Stimulated activated CD8-positive, alpha-beta memory T cell treated with anti-CD3 and anti-CD28 coated beads, Interleukin-12 subunit alpha, Interleukin-12 subunit beta, amount 100 ng/mL, for 4 hours (primary cell): ENCODE results near the gene KIF1B.
"Not testable (repeated sequence)": the region's sequence is repeated elsewhere in the genome, so short reads cannot be mapped to it uniquely, and the experiment has no call there.

ENCODE experiments used
- DNase-seq: peaks from one replicate; pipeline ENCODE4 v3.0.0-alpha.2; 2020; ENCODE audit warnings: low read depth

KIF1B gene

DNA sequence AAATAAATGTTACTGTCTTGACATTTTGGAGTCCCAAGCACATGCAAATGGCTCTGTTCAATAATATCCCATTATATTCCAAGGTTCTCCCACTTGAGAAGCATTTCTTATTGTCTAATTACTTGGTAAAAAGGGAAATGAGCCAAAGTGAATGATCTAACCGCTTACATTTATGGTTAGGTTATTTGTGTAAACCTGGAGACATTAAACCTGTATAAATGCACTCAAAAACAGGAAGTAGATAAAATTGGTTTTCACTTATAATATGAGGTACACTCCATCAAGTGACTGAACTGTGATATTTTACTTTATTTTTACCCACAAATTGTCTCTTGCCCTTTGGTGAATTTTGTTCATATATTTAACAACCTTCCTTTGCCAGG lies 26.8 kb downstream of the KIF1B start:
- DNase-seq = no peak

DNA sequence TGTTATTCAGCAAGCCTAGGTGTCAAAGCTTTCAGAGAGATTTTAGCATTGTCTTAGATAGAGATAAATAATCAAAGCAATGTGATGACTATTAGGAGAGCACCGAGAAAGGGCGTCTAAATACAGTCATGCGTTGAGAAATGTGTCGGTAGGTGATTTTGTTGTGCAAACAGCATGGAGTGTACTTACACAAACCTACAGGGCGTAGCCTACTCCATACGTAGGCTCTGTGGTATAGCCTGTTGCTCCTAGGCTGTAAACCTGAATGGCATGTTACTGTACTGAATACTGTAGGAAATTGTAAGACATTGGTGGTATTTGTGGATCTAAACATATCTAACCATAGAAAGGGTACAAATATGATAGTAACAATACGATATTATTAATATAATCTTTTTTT lies 31.8 kb downstream of the KIF1B start:
- no peak for DNase-seq

DNA sequence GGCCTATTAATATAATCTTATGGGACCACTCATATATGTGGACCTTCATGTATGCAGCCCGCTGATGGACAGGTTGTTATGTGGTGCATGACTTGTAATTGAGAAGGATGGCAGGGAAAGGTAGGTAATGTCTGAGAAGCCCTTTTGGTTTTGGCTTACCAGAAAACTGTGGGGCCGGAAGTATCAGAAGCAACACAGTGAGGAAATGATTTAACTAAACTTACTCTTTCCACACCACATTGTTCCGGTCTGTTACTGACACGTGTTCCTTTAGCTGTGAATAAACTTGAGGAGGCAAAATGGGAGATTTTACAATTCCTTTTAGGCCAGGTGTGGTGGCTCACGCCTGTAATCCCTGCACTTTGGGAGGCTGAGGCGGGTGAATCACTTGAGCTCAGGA lies 32.4 kb downstream of the KIF1B start:
- DNase-seq = no peak

DNA sequence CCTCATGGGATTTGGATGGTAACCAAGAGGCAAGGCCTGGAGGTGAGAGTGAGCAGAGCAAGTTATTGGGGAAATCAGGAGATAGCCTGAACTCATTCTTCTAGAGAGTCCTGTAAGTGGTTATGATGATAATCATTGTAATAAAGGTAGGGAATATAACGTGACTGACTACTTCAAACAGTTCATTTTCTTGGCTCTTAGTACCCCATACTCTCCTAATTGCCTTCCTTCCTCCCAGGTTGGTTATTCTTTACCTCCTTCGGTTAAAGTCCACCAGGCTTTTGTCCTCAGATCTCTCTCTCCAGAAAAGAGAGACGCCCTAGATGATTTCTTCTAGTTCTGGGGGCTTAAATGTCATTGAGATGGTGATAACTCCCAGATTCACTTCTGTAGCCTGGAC lies 35.3 kb downstream of the KIF1B start:
- DNase-seq = no peak

DNA sequence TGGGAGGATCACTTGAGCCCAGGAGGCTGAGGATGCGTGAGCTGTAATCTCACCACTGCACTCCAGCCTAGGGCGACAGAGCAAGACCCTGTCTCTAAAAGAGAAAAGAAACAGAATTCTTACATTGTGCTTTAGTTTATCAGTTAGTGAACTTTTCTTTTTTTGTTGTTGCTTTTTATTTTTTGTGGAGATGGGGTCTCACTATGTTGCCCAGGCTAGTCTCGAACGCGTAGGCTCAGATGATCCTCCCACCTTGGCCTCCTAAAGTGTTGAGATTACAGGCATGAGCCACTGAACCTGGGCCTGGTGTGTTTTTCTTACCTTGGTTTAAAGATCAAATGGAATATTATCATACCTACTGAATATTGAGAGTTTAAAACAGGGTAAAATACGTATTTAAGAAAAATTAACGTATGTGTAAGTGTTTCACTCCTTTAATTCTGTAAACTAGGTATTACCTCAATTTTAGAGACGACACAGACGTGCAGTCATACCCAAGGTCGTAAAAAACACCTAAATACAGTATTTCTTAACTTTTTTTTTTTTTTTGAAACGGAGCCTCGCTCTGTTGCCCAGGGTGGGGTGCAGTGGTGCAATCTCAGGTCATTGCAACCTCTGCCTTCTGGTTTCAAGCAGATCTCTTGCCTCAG lies 39.6 kb downstream of the KIF1B start:
- DNase-seq = no peak

DNA sequence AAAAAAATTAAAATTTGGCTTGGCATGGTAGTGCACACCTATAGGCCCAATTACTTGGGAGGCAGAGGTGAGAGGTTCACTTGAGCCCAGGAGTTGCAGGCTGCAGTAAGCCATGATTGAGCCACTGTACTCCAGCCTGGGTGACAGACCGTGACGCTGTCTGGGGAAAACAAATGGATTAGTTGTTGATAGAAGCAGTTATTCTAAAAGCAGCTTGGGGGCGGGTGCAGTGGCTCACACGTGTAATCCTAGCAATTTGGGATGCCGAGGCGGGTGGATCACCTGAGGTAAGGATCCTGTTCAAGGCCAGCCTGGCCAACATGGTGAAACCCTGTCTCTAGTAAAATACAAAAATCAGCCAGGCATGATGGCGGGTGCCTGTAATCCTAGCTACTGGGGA lies 40.3 kb downstream of the KIF1B start:
- DNase-seq = no peak

DNA sequence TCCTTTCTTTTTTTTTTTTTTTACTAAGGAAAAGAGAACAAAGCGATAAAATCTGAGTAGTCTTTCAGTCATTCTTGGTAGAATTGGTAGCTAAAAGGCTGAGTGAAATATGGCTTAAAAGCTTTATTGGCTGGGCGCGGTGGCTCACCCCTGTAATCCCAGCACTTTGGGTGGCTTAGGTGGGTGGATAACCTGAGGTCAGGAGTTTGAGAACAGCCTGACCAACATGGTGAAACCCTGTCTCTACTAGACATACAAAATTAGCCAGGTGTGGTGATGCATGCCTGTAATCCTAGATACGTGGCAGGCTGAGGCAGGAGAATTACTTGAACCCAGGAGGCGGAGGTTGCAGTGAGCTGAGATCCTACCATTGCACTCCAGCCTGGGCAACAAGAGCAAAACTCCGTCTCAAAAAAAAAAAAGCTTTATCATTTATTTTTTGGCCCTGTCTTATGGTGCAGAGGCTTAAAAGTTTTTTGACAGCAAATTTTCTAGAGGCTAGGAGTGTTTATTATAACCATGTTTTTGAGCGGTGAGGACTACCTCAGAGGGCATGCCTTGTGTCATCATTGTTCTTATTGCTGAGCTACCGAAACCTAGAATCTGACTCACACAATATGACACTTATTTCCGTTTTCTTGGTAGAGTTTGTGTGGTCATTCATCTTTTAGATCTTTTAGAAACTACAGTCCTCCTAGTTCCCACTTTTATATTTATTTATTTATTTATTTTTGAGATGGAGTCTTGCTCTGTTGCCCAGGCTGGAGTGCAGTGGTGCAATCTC lies 41.1 kb downstream of the KIF1B start:
- not testable (repeated sequence) for DNase-seq

DNA sequence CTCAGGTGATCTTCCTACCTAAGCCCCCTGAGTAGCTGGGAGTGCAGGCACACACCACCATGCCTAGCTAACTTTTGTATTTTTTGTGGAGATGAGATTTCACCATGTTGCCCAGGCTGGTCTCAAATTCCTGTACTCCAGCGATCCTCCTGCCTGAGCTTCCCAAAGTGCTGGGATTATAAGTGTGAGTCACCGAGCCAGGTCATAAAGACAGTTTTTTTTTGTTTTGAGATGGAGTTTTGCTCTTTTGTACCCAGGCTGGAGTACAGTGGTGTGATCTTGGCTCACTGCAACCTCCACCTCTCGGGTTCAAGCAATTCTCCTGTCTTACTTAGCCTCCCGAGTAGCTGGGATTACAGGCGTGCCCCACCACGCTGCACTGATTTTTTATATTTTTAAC lies 42.1 kb downstream of the KIF1B start:
- DNase-seq = no peak

DNA sequence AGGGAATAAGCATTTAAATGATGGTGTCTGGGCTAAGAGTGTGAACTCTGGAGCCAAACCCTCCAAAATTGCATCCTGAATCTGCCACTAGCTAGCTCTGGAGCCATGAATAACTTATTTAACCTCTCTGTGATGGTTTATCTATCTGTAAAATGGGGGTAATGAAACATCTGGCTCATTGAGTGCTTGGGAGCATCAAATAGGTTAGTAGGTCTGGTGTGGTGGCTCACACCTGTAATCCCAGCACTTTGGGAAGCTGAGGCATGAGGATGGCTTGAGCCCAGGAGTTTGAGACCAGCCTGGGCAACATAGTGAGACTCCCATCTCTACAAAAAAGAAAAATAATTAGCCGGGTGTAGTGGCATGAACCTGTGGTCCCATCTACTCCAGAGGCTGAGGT lies 42.8 kb downstream of the KIF1B start:
- DNase-seq = no peak

DNA sequence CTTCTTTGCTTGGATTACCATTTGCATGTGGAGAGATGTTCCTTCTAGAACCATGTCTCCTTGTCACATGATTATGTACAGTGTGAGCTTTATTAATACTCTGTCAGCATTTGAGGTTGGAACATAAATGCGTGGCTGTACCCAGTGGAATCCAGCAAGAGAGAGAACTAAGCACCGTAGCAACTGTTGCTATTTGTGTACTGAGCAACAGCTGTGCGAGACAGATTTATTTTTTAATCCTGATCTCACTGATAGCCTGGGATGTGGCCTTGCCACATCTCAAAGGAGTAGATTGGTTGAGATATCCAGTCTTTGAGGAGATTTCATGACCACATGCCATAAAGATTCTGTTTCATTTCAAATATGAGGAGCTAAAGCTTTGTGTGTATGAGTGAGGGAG lies 43.4 kb downstream of the KIF1B start:
- no peak for DNase-seq

DNA sequence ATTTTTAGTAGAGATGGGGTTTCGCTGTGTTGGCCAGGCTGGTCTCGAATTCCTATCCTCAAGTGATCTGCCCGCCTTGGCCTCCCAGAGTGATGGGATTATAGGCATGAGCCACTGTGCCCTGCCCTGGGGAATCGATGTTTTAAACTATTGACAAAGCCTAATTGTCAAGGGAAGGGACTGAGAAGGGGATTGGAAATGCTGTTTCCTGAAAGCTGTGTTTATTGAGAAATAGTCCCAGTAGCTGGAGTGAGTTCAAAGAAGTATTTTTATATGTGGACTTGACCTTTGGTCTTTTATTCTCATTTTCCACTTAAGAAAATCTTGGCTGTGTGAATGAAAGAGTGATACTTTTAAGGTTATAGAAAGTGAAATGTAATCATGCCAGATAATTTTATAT lies 47.5 kb downstream of the KIF1B start:
- no peak for DNase-seq

DNA sequence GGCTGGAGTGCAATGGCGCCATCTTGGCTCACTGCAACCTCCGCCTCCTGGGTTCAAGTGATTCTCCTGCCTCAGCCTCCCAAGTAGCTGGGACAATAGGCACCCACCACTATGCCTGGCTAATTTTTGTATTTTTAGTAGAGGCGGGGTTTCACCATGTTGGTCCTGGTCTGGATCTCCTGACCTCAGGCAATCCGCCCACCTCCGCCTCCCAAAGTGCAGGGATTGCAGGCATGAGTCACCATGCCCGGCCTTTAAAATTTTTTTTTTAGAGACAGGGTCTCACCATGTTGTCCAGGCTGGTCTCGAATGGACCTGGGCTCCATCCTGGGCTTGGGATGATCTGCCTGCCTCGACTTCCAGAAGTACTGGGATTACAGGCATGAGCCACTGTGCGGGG lies 49.2 kb downstream of the KIF1B start:
- DNase-seq = not testable (repeated sequence)

DNA sequence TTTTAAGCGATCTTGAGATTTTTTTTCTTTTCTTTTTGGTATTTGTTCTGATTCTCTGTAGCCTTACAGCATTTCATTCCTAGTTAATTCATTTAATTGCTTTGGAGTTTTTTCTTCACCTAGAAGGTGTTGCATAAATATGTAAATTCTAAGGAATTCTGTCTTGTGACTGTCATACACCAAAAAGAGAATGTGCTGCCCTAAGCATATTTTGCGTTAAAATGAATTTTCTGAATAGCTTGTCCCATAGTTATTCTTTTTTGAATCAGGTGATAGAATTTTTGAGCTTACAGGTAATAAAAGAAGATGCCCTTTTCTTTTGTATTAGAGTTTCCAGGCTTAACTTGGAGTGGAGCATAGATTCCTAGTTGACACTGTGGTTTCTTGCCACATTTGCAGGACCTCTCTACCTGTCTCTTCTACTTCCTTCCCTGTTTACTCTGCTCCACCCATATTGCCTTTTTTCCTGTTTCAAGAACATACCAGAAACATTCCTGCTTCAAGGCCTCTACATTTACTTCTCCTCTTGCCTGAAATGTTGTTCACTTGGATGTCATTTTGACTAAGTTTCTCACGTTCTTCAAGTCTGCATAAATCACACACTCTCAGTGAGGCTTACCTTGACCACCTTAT lies 53.2 kb downstream of the KIF1B start:
- no peak for DNase-seq

DNA sequence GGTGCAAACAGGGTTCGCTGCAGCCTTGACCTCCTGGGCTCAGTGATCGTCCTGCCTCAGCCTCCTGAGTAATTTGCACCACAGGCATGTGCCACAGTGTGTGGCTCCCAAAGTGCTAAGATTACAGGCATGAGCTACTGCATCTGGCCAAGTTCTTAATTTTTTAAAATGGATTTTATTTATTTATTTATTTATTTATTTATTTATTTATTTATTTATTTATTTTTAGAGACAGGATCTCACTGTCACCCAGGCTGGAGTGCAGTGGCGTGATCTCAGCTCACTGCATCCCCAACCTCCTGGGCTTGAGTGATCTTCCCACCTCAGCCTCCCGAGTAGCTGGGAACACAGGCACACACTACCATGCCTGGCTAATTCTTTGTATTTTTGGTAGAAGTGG lies 54.7 kb downstream of the KIF1B start:
- DNase-seq = no peak

DNA sequence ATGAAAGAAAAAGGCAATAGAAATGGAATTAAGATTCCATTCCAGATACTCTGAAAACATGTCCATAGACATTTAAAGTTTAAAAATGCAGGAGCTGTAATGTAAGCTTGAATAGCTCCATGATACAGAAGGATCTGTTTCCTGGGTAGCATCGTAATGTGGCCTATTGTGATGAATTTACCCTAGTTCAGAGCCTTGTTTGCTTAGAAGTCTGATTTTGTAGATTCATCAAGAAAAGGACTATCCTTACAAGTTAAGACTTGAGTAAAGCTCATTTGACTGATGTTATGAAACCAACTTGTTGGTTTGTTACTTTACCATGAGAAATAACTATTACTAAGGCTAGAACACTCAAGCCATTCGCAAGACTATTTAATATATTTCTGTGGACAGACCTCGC lies 55.5 kb downstream of the KIF1B start:
- no peak for DNase-seq

DNA sequence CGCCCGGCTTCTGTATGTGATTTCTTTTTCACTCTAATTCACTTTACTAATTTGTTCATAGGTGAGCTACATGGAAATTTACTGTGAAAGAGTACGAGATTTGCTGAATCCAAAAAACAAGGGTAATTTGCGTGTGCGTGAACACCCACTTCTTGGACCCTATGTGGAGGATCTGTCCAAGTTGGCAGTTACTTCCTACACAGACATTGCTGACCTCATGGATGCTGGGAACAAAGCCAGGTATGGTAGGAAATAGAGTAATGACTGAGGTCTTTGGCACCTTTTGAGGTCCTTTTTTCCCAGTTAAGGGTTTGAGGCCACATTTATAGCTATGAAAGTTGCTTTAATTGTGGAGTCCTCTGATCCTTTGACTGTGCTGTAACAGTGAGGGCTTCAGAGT lies 56.9 kb downstream of the KIF1B start:
- no peak for DNase-seq

DNA sequence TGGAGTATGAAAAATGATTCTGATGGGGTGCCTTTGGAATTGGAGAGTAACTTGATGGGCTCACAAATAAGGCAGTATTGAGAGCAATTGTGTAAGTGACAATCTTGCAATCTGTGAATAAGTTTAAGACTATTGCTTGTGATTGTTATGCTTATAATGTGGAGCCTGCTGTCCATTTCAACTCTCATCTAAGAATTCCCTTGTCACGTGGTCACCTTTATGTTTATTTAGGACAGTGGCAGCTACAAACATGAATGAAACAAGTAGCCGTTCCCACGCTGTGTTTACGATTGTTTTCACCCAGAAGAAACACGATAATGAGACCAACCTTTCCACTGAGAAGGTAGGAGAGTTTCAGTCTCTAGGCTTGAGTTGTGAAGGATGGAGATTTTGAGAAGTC lies 57.6 kb downstream of the KIF1B start:
- no peak for DNase-seq

DNA sequence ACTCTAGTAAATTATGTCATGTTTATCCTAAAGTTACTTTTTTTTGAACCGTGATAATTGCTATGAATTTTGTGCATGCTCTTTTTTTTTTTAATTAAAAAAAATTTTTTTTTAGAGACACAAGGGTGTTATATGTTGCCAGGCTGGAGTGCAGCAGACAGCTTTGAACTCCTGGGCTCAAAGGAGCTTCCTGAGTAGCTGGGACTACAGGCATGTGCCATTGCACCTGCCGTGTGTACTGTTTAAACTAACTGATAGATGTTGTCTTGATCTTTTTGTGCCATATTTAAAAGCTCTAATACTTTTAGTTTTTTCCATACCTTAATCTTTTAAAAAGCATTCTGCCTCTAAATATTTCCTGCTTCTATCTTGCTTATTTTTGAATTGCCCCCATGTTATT lies 60.7 kb downstream of the KIF1B start:
- no peak for DNase-seq

DNA sequence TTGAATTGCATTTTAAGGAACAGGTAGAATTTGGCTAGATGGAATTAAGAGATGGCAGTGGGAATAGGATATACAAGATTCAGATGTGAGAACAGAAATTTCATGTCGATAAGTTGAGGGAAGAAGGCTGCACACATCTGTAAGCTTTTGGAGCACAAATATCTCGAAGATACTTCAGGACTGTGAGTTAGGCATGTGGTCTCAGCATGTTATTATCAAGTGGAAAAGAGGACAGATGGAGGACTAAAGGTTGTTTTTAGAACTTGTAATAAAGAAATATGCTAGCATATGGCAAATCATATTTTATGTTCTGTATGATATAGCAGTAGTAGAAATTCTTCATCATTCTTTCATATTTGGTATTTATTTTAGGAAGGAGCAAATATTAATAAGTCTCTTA lies 61.5 kb downstream of the KIF1B start:
- no peak for DNase-seq

DNA sequence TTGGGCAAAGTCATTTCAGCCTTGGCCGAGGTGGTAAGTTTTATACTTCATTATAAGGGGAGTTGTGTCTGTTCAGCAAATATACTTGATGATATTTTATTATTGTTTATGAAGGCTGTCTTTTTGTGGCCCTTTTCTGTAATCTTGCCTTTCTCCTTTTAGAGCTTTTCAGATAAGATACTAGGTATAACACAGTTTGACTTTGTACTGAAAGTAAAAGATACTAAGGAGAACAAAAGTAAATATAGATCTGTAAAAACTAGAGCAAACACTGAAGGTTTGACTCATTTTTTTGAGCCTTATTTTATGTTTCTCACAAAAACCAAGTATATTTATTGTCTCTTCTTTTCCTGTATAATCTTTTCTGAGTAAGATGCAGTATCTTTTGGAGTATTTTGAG lies 61.9 kb downstream of the KIF1B start:
- no peak for DNase-seq

DNA sequence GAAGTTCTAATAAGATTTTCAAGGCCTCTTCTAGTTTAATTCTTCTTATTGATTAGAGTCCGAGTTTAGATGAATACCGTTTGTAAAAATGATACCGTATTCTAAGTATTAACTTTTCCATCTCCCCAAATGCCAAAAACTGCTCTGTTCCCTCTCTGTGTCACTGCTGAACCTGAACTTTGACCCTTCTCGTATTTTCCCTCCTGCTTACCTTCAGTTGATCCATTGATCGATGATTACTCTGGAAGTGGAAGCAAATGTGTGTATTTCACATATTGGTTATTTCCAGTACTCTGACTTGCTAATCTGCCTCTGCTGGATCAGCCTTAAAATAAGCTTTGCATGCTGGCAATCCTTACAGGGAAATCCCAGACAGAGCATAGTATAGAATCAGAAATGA lies 68.5 kb downstream of the KIF1B start:
- no peak for DNase-seq

DNA sequence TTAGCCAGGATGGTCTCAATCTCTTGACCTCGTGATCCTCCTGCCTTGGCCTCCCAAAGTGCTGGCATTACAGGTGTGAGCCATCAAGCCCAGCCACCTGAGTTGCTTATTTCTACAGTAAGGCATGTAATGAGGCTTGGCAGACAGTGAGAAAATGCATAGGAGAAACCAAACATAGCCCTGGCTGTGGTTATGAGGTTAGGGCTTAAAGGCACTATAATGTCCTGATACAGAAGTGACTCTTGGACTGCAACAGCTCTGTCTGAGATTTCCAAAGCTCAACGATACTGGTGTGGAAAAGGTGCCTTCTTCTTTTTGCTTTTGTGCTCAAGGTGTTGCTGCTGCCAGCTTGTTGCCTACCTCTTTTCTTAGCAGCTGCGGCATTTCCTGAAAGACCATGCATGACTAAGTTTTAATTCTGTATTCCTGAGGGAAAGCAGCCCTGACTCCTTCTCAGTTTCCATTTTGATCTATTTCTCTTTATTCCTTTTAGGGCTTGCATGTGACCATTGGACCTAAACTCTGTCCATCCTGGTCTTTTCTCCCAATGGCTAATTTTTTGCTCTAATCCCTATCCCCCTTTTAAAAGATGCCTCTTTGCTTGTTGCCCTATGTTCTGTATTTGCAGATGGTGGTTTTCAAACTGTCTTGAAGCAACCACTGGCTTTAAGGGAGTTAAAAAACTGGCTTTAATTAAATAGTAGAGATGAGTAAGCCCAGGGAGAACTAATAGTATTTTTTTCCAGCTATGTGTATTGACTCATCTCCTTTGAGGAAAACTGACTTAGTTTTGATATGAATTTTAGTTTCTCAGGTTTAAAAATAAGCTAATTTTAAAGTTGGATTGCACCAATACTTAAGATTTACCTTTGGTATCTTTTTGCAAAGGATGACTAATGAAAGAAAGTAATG lies 70.3 kb downstream of the KIF1B start:
- no peak for DNase-seq
